Transverse colon (tissue), 4 donors: Measurements from ENCODE around the gene GRK3. TPM values are rescaled to one million over a fixed set of nuclear protein-coding genes. Genes with fewer than 3 reads are reported as not detected.

Experiments used
- DNase-seq: peaks from one replicate; pipeline ENCODE4 v3.0.0-alpha.2; 2019
- H3K27ac ChIP-seq, 4 donors: fragments of 200-600 bp; sonication (generic); 2 replicates each; pipeline ENCODE4 v1.5.1; 2016 to 2018; ENCODE audit warnings: inconsistent platforms in 4 of 4
- H3K27me3 ChIP-seq: fragments of 200-600 bp; sonication (generic); 2 replicates; pipeline ENCODE4 v1.5.1; 2017; ENCODE audit warnings: inconsistent platforms
- H3K36me3 ChIP-seq, 4 donors: fragments of 200-600 bp; sonication (generic); 2 replicates each; pipeline ENCODE4 v1.5.1; 2017 to 2019; ENCODE audit warnings: inconsistent platforms in 4 of 4
- H3K4me1 ChIP-seq, 4 donors: fragments of 200-600 bp; sonication (generic); 2 replicates each; pipeline ENCODE4 v1.5.1; 2017 to 2020; ENCODE audit warnings: inconsistent platforms in 4 of 4
- H3K4me3 ChIP-seq, 4 donors: fragments of 200-600 bp; sonication (generic); 1 replicate in 1 of 4; 2 replicates in 3 of 4; pipeline versions ENCODE4 v1.5.1 to v1.6.1; 2017 to 2019; ENCODE audit warnings: inconsistent platforms in 4 of 4
- H3K9me3 ChIP-seq, 2 donors: fragments of 200-600 bp; sonication (generic); 2 replicates each; pipeline ENCODE4 v1.5.1; 2017 to 2019; ENCODE audit warnings: inconsistent platforms in 2 of 2
- EP300 ChIP-seq: sonication (generic); formaldehyde crosslinking; IDR thresholded peaks from one replicate; pipeline ENCODE4 v1.6.1; 2017; ENCODE audit warnings: antibody characterized with exemption, low read depth
- POLR2A ChIP-seq: fragments of 450-650 bp; IDR thresholded peaks from one replicate; pipeline ENCODE4 v1.6.1; 2016; ENCODE audit warnings: antibody characterized with exemption, mild to moderate bottlenecking, moderate library complexity
- POLR2AphosphoS5 ChIP-seq, 3 donors: sonication (generic); formaldehyde crosslinking; IDR thresholded peaks; one replicate each; pipeline ENCODE4 v1.6.1; 2016; ENCODE audit warnings: antibody characterized with exemption in 3 of 3
- WGBS, 2 donors: methylation state at CpG; one replicate each; pipeline ENCODE4 v1.1.5; 2018; ENCODE audit warnings: low coverage in 1 of 2; 5-methylcytosine and 5-hydroxymethylcytosine counted together
- in situ Hi-C, 4 donors: fragments of 200-750 bp; cut with MboI; loops; one replicate each; pipeline versions ENCODE4 v1.15.0 to v1.15.1; 2017; ENCODE audit warnings: low sequenced_read_pairs in 3 of 4, low pct_ligation_motif_present in 1 of 4, low pct_unique_long_range_greater_than_20kb in 1 of 4
- intact Hi-C: fragments of 100-400 bp; cut with DNase I; formaldehyde crosslinking; loops from one replicate; pipeline ENCODE4 v1.15.1; 2023; ENCODE audit warnings: low total_unique reads
- total RNA-seq, 4 donors: library from RNA; depleted of rRNA; stranded (reverse); fragments of >200 nt; gene quantifications; one replicate each; pipeline ENCODE4 v1.1.0, GENCODE V29; 2016
- TF ChIP-seq, protein P1 (sequence below), 5 experiments: fragments of 200-600 bp in 3 of 5; fragments of 450-650 bp in 2 of 5; sonication (generic) in 3 of 5; IDR thresholded peaks; 1 replicate in 2 of 5; 2 replicates in 3 of 5; pipeline ENCODE4 v1.5.1; 2016 to 2017; ENCODE audit warnings: antibody characterized with exemption in 5 of 5, inconsistent platforms in 3 of 5, mild to moderate bottlenecking in 2 of 5, moderate library complexity in 1 of 5

GRK3 gene
- total RNA-seq, 4 donors from 2014 or later = 1.6 to 7.9 (median 4.2) TPM

DNA sequence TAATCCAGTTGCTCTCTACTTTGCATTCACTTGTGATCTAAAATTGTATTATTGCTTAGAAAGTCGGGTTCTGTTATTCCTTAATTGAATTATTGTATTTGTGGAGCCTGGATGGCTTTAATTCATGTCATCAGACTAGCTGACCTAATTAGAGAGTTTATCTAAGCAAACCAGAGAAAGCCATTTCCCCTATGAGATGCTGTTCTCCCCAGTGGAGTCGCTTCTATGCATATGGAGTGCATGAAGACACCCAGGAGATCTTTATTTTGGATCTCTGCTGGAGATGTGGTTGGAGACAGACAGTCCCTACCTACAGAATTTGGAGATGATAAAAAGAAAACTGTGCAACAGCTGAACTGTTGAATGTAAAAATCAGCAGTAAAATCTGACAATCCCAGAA, 132.3 kb downstream of the GRK3 start:
- Histone ChIP-seq H3K9me3 (no peaks in the 10 kb centered on the region), H3K36me3 (no peaks in the 10 kb centered on the region), H3K27me3 (no peaks in the 10 kb centered on the region), H3K4me3 (no peak overlapping the region), H3K27ac (no peak overlapping the region), H3K4me1 (no peaks in the 10 kb centered on the region)
- intact Hi-C loops = no loop called here
- WGBS, 2 donors = 57 to 68% methylated on average over 1 to 2 of the region's 2 CpGs
- in situ Hi-C loops = no loop called here
- TF ChIP-seq, protein P1, sequence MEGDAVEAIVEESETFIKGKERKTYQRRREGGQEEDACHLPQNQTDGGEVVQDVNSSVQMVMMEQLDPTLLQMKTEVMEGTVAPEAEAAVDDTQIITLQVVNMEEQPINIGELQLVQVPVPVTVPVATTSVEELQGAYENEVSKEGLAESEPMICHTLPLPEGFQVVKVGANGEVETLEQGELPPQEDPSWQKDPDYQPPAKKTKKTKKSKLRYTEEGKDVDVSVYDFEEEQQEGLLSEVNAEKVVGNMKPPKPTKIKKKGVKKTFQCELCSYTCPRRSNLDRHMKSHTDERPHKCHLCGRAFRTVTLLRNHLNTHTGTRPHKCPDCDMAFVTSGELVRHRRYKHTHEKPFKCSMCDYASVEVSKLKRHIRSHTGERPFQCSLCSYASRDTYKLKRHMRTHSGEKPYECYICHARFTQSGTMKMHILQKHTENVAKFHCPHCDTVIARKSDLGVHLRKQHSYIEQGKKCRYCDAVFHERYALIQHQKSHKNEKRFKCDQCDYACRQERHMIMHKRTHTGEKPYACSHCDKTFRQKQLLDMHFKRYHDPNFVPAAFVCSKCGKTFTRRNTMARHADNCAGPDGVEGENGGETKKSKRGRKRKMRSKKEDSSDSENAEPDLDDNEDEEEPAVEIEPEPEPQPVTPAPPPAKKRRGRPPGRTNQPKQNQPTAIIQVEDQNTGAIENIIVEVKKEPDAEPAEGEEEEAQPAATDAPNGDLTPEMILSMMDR (IDR thresholded peaks at IDR 0.05) = no peak
- no peak for TF ChIP-seq POLR2AphosphoS5 (IDR thresholded peaks at IDR 0.05)
- TF ChIP-seq POLR2A = no peak
- no peak for TF ChIP-seq EP300
- no peak for DNase-seq

DNA sequence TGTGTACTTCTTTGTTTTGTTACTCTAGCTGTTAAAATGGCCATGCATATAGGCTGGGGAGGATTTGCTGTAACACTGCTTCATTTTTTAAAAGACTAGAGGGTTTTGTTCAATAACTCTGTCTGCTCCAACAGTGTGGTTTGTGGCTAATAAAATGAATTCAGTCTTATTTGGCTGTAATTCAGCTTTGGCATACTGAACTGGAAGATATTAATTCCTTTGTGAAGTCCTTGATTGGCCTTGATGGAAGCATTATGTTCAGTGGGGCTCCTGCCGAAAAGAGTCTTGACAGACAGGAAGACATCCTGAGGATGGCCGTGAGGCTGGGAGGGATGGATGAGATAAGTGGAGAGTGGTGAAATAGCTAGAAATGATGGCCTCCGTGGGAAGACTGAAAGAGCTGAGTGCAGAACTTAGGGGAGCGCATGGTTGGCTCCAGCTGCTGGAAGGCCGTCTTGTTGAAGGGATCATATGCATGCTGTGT, 132.7 kb downstream of the GRK3 start:
- in situ Hi-C loops = no loop called here
- intact Hi-C loops = no loop called here

DNA sequence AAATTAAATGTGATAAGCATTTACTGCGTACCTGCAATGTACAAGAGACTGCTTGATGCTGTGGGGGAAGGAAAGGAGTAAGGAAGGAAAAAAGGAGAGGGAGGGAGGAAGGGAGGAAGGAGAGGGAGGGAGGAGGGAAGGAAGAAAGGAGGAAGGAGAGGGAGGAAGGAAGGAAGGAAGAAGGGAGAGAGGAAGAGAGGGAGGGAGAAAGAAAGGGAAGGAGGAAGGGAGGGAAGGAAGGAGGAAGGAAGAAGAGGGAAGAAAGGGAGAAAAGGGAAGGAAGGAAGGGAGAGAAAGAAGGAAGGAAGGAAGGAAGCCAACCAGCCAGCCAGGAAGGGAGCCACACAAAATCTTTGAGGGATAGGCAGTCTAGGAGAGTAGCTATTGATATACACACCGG, 133.5 kb downstream of the GRK3 start:
- WGBS, 2 donors = 86 to 90% methylated on average over 2 of the region's 2 CpGs
- intact Hi-C loops = no loop called here
- TF ChIP-seq POLR2A (no peak), POLR2AphosphoS5 (IDR thresholded peaks at IDR 0.05) (no peak)
- TF ChIP-seq, protein P1 (IDR thresholded peaks at IDR 0.05) = no peak
- no peaks in the 10 kb centered on the region for H3K9me3 ChIP-seq
- H3K4me3 ChIP-seq = no peak overlapping the region
- in situ Hi-C loops = no loop called here
- no peak overlapping the region for H3K27ac ChIP-seq
- H3K27me3 ChIP-seq = no peaks in the 10 kb centered on the region
- no peak for DNase-seq
- no peaks in the 10 kb centered on the region for H3K4me1 ChIP-seq
- H3K36me3 ChIP-seq = no peaks in the 10 kb centered on the region

More for the DNA sequence above, 132.7 kb downstream of the GRK3 start:
- no peak overlapping the region for H3K4me3 ChIP-seq
- H3K27ac ChIP-seq = no peak overlapping the region
- no peaks in the 10 kb centered on the region for H3K36me3 ChIP-seq
- no peaks in the 10 kb centered on the region for H3K27me3 ChIP-seq
- no peak for DNase-seq
- TF ChIP-seq POLR2A = no peak
- no peak for TF ChIP-seq POLR2AphosphoS5 (IDR thresholded peaks at IDR 0.05)
- TF ChIP-seq, protein P1 (IDR thresholded peaks at IDR 0.05) = no peak
- H3K4me1 ChIP-seq = no peaks in the 10 kb centered on the region
- 74 to 83% methylated on average over 5 of the region's 5 CpGs for WGBS, 2 donors
- no peaks in the 10 kb centered on the region for H3K9me3 ChIP-seq

DNA sequence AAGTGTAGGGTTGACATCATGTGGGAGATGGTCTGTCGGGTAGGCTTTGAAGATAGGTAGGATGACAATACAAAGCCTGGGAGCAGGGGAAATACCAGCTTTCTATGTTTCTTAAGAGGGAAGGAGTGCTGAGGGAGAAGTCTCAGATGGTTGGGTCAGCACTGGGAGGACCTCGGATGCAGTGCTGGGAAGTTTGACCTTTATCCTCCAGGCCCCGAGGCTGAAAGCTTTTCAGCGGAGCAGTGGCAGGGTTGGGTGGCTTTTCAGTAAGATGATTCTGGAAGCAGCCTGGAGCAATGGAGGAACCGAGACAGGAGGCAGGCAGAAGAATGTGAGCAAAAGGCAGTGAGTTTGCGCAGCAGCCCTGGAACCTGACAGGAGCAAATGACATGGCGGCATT, 134.0 kb downstream of the GRK3 start:
- in situ Hi-C loops (no loop called here), intact Hi-C loops (no loop called here)
- H3K4me1 ChIP-seq = no peaks in the 10 kb centered on the region

More for the DNA sequence above, 134.0 kb downstream of the GRK3 start:
- TF ChIP-seq EP300 = no peak
- TF ChIP-seq, protein P1 (IDR thresholded peaks at IDR 0.05) = no peak
- TF ChIP-seq POLR2AphosphoS5 (IDR thresholded peaks at IDR 0.05) = no peak
- TF ChIP-seq POLR2A = no peak
- no peaks in the 10 kb centered on the region for H3K36me3 ChIP-seq
- WGBS, 2 donors = 88 to 92% methylated on average over 7 of the region's 7 CpGs
- H3K4me3 ChIP-seq = no peak overlapping the region
- H3K27ac ChIP-seq = no peak overlapping the region
- no peaks in the 10 kb centered on the region for H3K9me3 ChIP-seq
- no peak for DNase-seq
- no peaks in the 10 kb centered on the region for H3K27me3 ChIP-seq
